Astrocyte of the spinal cord (primary cell): ENCODE results near the gene IL24.

Source experiments
- DNase-seq: peaks from one replicate; pipeline ENCODE4 v3.0.0; 2011; ENCODE audit warnings: low read depth, low spot score
- H3K4me3 ChIP-seq: 2 replicates; pipeline ENCODE4 v1.5.1; 2011; ENCODE audit warnings: low read depth, mild to moderate bottlenecking, low read length, moderate library complexity
- CTCF ChIP-seq: IDR thresholded peaks from 2 replicates; pipeline ENCODE4 v1.5.1; 2012; ENCODE audit warnings: low read depth, mild to moderate bottlenecking, low read length, inconsistent platforms
- in situ Hi-C: cut with HindIII; loops from 2 replicates; pipeline ENCODE4 v1.10.0; 2017; ENCODE audit warnings: low sequenced_read_pairs

The IL24 gene

GRCh38 chr1:206912445-206913095, 15.3 kb downstream of the IL24 start:
- in situ Hi-C loops: no loop called here
- DNase-seq: peak; percentile 73
- peak; percentile 80 for TF ChIP-seq CTCF
- no peak overlapping the region for H3K4me3 ChIP-seq

- no peak for DNase-seq
- in situ Hi-C loops: no loop called here
- TF ChIP-seq CTCF: no peak
- no peak overlapping the region for H3K4me3 ChIP-seq
Observed at GRCh38 chr1:206913766-206914537, 16.7 kb downstream of the IL24 start.

GRCh38 chr1:206915030-206915735, 17.9 kb downstream of the IL24 start:
- H3K4me3 ChIP-seq: no peak overlapping the region
- no peak for TF ChIP-seq CTCF
- no peak for DNase-seq
- in situ Hi-C loops: no loop called here

- no peak for DNase-seq
- no peak for TF ChIP-seq CTCF
- in situ Hi-C loops: no loop called here
- H3K4me3 ChIP-seq: no peak overlapping the region
Observed at GRCh38 chr1:206916000-206916709, 18.9 kb downstream of the IL24 start.

- TF ChIP-seq CTCF: no peak
- H3K4me3 ChIP-seq: no peak overlapping the region
- in situ Hi-C loops: no loop called here
- no peak for DNase-seq
Observed at GRCh38 chr1:206918076-206918475, 20.8 kb downstream of the IL24 start.

- no peak within 1 kb of the TSS for H3K4me3 ChIP-seq
- in situ Hi-C loops: no loop called here
- DNase-seq: no peak
Observed at GRCh38 chr1:206921772-206922265, 24.6 kb downstream of the IL24 start, which contains the start of gene FCMR. TSS of gene FCMR (minus strand) at chr1:206921941. CDS start at chr1:206921854, 87 bp downstream.

More at GRCh38 chr1:206921772-206922265, 24.6 kb downstream of the IL24 start, which contains the start of gene FCMR:
- TF ChIP-seq CTCF: no peak
